GM20431 (cell line): Measurements from ENCODE around the gene NTM.

Experiments
- in situ Hi-C: fragments of 300-500 bp; cut with MseI, MboI; formaldehyde crosslinking; loops from one replicate; pipeline ENCODE4 v1.15.0; 2020; ENCODE audit warnings: low sequenced_read_pairs; ENCODE audit not compliant: unreplicated experiment

The NTM gene

DNA sequence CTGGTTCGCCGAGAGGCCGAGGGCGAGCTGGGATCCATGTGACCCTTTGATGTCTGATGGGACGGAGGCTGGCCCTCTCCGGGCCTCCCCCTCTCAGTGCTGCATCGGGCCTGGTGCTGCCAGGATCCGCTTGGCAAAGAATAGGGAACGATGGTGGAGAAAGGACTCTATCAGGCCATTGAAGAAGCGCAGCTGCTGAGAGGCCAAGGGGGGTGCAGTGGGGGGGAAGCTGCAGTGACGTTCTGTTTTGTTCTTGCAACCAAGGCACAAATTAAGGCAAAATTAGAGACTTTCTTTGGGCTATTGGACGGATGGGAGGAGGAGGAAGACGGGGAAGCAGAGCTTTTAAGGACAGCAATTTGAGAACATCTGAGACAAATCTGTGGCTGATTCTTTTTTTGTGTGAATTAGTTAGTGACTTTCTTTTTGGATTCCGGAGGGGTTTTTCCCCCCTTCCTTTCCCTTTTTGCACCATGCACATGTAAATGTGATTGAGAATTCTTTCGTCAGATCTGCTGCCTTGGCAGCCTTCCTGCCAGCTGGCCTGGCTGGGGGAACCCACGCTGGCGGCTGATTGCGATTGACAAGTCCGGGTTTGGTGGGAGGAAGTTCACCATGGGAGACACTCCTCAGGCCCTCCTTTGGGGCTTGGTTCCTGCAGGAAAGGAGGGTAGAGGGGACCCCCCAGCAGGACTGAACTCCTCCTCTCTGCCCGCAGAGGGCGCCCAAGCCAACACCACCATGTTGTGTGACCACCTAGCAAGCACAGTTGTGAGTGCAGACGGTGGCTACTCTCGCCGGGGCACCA lies 214.6 kb downstream of the NTM start:
- in situ Hi-C loops: loop anchor here (10.0 kb wide), 1 partner anchor 90 kb away; no protein-coding TSS in a partner anchor

DNA sequence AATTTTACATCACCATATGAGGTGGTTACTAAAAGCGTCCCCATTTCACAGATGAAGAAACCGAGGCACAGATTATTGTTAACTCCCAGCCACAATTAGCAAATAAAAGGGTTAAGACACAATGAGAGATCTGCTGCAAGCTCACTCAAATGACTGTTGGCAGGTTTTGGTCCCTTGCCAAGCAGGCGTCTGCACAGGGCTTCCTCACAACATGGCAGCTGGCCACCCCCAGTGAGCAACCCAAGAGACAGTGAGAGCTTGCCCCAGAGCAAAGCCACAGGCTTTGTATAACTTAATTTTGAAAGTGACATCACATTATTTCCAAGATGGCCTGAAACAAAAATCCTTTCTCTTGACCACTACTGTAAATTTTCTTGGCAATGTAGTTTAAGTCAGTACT lies 217.6 kb downstream of the NTM start:
- in situ Hi-C loops: loop anchor here (10.0 kb wide), 1 partner anchor 87 kb away; no protein-coding TSS in a partner anchor

DNA sequence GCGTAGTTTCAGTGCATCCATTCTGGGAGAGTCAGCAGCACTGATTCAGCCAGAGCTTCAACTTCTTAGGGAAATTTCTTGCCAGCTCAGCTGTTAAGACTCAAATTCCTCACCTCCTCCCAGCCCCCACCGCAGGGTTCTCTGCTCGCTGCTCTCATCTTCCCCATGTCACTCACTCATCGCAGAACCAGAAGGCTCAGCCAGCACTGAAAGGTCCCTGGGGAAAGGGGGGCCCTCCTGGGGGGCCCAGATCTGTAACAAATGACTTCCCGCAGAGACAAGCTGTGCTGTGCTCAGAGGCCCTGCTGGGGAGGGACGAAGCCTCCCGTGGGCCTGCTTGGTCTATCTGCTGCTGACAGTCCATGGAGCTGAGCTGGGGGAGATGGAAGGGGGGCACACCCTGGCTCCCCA lies 220.6 kb downstream of the NTM start:
- in situ Hi-C loops: no loop called here

DNA sequence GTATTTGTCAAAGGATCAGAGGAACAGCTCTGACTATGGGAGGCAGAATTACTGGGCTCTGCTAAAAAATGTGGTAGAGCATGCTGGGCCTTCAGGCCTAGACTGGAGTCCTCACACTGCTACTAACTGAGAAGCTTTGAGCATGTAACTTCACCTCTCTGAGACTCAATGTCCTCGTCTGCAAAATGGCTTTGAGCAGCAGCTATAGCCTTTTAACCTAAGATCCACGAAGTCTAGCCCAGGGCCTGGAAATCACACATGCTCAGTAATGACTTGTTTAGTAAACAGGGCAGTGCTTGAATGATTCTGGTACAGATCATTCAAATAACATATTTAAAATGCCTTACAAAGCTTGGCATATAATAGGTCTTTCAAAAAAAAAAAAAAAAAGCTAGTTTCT lies 221.7 kb downstream of the NTM start:
- in situ Hi-C loops: no loop called here

DNA sequence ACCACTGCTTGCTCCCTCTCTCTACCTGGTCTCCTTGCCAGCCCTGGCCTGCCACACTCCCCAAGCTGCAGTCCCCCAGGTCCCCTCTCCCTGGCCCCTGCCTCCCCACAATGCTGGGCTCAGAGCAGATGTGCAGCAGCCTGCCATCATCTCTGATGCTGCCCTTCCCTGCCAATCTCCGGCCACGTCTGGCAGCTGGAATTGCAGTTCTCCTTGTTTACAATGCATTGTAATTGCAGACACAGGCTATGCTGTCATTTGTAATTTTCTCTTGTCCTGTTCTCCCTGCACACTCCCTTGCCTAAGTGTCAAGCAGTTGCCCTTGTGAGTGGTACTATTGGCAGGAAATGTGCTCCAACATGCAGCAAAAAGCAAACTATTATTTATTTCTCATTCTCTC lies 222.3 kb downstream of the NTM start:
- in situ Hi-C loops: no loop called here

DNA sequence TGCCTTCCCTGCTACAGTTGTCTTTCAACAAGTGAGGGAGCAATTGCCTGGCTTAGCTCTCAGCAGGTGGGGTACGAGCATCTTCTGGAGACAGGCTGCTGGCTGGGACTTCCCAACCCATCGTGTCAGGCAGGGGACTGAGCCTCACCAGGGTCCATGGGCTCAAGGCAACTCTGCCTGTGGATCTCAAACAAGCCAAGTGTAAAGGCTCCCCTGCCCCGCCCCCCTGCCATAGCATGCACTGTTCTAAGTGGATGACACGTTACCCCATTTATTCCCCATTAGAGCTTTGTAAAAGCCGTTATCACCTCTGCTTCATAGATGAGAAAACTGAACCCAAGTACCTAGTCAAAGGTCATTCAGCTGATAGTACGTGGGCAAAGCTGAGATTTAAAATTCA lies 222.9 kb downstream of the NTM start:
- in situ Hi-C loops: no loop called here

DNA sequence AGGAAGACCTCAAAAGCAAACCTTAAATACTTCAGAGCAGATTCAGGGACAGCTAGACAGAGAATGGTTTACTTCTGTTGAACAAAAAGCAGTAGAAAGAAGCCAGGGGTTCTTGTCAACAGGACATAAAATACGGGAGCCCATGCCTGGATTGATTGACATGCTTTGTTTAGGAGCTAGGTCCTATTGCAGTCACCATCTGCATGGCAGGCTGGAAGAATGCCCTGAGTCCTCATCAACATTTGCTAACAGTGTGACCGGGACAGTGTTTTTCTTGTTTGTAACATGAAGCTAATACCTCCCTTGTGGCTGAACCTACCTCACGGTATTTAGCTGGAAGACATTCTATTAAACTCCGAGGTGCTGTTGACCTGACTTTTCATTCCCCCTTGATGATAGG lies 225.4 kb downstream of the NTM start:
- in situ Hi-C loops: no loop called here

DNA sequence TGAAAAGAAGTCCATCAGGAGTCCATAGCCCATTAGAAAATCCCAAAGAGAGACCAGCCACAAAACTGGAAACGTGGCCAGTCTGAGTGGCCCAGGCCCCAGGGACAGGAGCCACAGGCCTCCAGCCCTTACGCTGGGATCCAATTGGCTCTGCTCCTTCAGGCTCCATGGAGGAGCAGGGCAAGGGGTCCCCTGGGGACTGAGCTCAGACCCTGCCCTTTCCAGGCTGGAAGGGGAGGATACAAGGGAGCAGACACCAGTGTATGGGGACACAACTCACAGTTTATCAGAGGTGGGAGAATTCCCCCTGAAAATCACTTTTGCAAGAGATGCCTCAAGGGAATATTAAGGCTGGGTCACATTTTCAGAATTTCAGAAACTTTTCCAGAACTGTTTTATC lies 227.5 kb downstream of the NTM start:
- in situ Hi-C loops: no loop called here

DNA sequence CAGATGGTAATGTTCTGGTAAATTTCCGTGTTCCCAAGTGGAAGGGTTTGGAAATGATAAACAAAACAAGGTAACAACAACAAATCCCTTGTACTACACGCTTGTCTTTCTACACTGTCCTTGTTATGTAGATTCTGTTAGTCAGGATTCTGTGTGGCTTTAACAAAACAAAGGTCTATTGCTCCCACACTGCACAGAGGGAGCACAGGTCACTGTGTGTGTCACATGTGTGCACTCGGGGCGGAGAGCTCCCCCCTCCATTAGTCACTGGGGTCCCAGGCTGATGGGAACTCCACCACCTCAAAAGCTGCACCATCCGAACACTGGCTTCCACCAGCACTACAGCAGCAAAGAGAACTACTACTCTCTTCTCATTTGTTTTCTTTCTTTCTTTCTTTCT lies 227.9 kb downstream of the NTM start:
- in situ Hi-C loops: no loop called here

DNA sequence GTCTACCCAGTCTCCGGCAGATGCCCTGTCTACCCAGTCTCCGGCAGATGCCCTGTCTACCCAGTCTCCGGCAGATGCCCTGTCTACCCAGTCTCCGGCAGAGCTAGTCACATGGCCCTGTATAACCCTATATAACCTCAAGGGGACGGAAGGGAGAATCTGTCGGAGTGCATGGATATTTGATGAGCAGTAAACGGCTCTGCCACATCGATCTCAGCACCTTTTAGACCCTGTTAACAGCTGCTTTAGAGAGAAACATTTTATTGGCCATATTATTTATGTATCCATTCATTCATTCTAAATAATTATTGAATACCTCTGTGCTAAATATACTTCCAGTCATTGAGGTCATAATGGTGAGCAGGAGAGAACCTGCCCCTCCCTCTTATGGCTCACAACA lies 228.9 kb downstream of the NTM start:
- in situ Hi-C loops: no loop called here

DNA sequence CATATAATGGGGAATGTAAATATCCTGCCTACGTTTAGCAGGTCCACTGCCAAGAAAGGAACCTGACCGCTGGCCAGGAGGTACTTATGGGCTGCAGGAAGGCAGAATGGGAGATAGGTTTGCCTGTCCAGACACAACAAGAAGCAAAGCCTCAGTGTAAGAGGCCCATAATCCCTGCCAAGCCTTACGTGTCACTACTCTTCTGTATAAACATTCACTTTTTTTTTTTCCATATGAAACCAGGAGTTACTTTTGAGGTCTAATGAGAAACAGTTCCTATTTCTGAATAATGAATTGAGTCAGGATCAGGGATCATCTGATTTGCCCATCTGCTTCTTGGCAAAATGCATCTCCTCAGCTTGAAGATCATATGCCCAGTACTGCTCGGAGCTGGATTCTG lies 230.2 kb downstream of the NTM start:
- in situ Hi-C loops: no loop called here

DNA sequence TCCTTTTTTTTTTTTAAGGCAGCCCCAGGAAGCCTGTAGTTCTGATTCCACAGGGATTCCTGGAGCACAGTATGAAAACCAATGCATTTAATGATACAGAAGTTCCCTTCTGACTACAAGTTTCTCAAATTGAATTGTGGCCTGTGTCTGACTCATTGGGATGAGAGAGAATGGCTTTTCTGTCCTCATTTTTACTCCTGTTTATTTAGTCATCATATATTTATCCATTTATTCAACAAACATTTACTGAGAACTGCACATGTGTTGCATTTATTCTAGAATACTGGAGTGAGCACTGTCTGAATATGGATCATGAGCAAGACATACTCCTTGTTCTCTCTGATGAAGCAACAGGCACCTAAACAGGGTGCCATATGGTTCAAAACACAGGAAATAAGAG lies 231.2 kb downstream of the NTM start:
- in situ Hi-C loops: no loop called here

DNA sequence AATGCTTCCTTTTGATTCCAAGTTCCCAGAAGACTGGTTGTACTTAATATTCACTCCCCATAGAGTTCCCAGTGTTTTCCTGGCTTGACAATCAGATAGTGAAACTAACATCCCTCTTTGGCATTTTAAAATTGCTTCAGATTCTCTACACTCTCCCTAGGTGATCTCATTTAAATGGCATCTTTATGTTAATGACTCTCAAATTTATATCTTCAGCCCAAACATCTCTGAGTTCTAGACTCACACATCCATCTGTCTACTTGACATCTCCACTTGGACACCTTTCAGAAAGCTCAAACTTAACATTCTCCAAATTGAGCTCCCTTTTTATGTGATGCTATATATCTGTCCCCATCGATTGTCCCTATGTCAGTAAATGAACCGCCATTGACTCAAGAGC lies 232.0 kb downstream of the NTM start:
- in situ Hi-C loops: no loop called here

DNA sequence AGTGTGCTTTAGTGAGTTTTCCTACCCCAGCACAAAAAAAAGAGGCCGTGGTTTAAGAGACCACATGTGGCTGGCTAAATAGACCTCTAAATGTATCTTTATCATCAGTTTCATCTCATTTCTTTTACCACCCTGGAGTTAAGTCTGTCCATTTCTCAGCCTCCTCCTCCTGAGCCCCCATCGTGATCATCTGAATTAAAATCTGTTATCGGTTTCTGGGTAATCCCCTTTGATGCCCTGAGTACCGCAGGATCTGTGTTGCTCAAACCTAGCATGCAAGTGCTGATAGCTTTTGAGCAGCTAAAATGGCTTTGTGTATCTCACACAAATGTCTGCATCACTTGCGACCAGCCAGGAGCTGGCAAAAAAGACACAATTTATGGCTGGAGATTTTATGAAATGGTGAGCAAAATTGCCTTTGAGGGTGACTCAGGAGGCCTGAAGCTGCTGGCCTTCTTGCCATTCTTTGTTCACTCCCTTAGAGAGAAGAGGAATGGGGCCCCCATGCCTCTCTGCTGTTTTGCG lies 236.5 kb downstream of the NTM start:
- in situ Hi-C loops: no loop called here

DNA sequence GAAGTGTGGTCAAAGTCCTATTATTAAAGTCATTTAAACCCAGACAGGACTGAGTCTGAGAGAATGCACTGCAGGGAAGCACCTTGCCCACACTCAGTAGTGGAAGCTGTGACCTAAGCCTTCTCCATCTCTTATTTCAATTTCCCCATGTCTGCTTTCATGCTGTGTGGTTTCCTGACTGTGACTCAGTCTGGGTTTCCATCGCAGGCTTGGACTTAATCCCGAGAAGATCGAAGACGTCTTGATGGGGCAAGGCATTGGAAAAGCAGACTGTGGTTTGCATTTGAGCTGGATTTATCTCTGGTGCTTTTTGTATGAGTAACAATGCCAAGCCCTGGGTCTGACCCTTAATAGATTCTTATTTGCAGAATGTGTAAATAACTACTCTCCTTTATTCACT lies 238.9 kb downstream of the NTM start:
- in situ Hi-C loops: no loop called here

DNA sequence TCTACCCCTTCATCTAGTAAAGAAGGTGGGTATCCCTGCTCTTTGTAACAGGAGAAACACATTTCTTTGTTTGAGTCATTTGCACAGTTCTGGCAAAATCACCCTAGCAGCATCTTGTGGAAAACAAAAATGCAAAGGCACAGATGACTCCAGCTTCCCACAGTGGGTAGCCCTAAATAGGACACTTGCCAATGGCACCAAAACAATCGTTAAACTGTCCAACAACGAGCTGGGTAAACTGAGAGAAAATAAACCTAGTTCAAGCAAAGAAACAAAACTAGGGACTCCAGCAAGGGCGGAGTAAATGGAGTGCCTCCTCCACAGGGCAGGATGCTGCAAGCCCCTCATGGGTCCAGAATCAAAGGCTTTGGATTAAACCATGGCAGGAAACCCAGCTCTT lies 239.5 kb downstream of the NTM start:
- in situ Hi-C loops: no loop called here

DNA sequence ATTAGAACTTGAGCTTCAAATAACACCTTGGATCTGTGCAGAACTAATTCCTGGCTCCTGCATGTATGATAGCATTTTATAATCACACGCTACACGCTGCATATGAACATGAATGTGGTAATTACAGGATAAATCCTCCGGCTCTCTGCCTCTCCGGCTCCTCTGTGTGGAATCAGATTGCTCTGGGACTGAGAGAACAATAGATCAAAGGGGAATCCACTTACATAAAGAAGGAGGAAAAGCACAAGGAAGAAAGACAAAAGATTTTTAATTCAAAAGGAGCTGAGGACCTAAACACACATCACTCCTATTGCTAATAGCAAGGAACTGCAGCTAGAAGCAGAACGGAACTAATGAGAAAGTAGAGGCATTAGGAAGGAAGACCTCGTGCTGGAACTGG lies 240.9 kb downstream of the NTM start:
- in situ Hi-C loops: no loop called here

DNA sequence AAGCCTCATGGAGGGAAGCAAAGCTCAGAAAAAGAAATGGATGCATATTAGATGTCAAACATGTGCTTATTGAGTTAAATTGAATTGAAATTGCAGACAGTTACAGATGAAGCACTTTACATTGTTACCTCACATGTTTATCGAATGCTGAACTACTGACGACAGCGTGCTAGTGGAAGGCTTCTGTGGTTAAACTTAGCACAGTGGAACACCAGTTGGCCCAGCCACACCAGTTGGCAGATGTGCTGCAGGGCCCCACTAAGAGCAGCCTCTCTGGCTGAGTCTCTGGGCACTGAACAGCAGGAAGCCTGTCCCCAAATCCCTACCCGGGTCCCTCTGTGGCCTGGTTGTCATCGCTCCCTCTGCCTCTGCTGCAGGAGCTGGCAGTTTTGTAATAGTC lies 242.1 kb downstream of the NTM start:
- in situ Hi-C loops: no loop called here

DNA sequence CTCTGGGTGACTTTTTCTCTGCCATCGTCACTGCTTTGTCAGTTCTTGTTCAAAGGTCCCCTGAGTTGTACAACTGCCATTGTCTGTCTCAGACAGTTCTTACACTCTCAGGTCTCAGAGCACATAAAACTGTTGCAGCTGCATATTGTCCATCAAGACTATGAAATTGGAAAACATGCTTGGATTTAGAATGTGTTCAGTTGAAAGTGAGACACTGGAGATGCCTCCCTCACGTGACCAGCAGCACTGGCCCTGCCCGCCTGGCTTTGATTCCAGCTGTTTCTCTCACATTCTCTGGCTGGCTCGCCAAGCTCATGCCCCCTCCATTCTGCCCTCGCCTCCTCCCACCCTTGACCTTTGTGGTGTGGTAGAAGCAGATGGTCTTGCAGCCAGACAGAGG lies 244.2 kb downstream of the NTM start:
- in situ Hi-C loops: no loop called here

DNA sequence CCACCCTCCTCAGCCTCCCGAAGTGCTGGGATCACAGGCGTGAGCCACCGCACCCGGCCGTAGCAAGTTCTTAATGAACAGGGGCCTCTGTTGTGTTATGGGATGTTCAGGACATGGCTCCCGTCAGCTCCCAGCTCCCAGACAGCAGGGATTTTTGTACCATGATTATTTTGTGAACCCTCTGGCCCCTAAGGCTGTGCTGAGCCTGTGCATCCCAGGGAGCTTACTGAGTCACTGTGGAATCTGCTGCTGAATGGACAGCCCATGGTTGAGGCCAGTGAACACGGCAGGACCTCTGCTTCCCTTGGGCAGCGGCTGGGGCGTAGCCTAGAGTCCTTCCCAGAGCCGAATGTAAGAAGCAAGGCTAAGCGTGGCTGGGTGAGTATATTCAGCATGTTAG lies 245.2 kb downstream of the NTM start:
- in situ Hi-C loops: no loop called here

DNA sequence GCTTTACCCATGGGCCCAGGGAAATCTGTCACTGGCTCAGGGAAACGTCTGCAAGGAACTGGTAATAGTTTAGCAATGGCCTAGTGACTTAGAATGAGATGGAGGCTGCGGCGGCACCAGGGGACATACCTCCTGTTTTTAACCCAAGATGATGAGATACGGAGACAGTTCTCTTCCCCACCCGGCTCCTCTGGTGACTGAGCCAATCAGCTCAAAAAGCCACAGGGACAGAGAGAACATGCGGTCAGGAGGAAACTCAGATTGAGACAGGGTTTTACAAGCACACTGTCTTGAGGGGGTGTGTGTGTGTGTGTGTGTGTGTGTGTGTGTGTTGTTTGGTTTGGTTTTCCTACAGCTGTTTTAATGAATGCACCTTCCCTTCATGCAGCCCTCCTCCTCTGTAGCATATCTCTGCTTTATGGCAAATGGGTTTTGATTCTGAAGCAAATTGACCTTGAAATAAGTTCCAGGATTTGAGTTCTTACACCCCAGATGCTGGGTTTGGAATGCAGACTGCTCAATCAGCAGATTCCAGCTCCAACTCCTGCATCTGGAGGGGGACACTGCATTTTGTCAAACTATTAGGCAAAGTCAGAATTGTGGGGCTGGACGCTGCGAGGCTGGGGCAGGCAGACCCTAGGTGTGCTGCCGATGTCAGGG lies 246.2 kb downstream of the NTM start:
- in situ Hi-C loops: no loop called here

DNA sequence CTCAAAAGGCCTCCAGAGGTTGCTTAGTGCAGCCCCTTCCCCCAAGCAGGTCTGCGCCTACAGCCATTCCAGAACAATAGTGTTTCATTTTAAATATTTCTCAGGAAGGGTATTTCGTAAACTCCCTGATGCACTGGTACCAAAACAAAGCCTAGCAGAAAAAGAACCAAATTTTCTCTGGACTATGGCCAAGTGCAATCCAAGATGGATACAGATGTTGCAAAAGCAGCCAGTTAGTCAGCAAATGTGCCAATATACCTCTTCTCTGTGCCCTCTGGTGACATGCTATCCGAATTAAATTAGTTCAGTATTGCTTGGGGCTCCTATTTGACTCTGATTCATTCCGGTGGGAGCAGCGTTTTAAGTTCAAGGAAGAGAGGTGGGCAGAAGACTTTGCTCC lies 247.8 kb downstream of the NTM start:
- in situ Hi-C loops: no loop called here
